Measurements from ENCODE around the gene TUG1. TPM values are rescaled to one million over a fixed set of nuclear protein-coding genes. Genes with fewer than 3 reads are reported as not detected.

TUG1 gene
- total and polyA plus RNA-seq, 10 of the 15 experiments (the other 5 are each of a cell fraction or from before 2014, with no cell fraction given): 19.3 to 116 (median 54.9) TPM

- no peak; the same call in 1 of the 2 replicates for TF ChIP-seq NFXL1 (IDR thresholded peaks at IDR 0.05; ENCODE audit: borderline replicate concordance)
- peak; percentile 67; the same call in 1 of the 2 replicates for TF ChIP-seq RFX5 (IDR thresholded peaks at IDR 0.05; ENCODE audit: low read depth, low read length)
- TF ChIP-seq GABPA (IDR thresholded peaks at IDR 0.05; ENCODE audit: low read depth): peak; percentile 85
- TF ChIP-seq MLLT1 (IDR thresholded peaks at IDR 0.05): peak; percentile 100
- no peak for TF ChIP-seq E2F8 (IDR thresholded peaks at IDR 0.05; ENCODE audit: low read depth, partially characterized antibody)
- peak; percentile 43 for TF ChIP-seq POLR2AphosphoS5 (IDR thresholded peaks at IDR 0.05; ENCODE audit: low read length)
- peak; percentile 83; the same call in 1 of the 2 replicates for TF ChIP-seq NFYB (IDR thresholded peaks at IDR 0.05; ENCODE audit: insufficient read depth, low read depth, low read length)
- TF ChIP-seq CBFB (IDR thresholded peaks at IDR 0.05; ENCODE audit: low read depth): peak; percentile 84
- no peak for TF ChIP-seq NKRF (conservative IDR thresholded peaks at IDR 0.05)
- TF ChIP-seq ZNF384 (IDR thresholded peaks at IDR 0.05; ENCODE audit: borderline replicate concordance, low read depth, low read length): no peak
- no peak for TF ChIP-seq MTA3 (IDR thresholded peaks at IDR 0.05; ENCODE audit: borderline replicate concordance, low read length)
- no peak for TF ChIP-seq ZSCAN29 (IDR thresholded peaks at IDR 0.05)
- TF ChIP-seq HCFC1 (IDR thresholded peaks at IDR 0.05; ENCODE audit: low read length): peak; percentile 69
- TF ChIP-seq JUND (IDR thresholded peaks at IDR 0.05; ENCODE audit: low read depth, low read length): no peak
- no peak for TF ChIP-seq TCF7 (IDR thresholded peaks at IDR 0.05; ENCODE audit: borderline replicate concordance)
- 0 out of 2 replicates have a peak, but pooled peaks have one; percentile 54 for TF ChIP-seq TAF1 (IDR thresholded peaks at IDR 0.05; ENCODE audit: borderline replicate concordance, low read depth, low read length)
- peak; percentile 68; the same call in 1 of the 2 replicates for TF ChIP-seq ZBTB11 (CRISPR knock-in tag; IDR thresholded peaks at IDR 0.05)
- TF ChIP-seq CREM (IDR thresholded peaks at IDR 0.05; ENCODE audit: low read depth): peak; percentile 44
- no peak for TF ChIP-seq BMI1 (IDR thresholded peaks at IDR 0.05; ENCODE audit: borderline replicate concordance)
These were observed at the start of gene TUG1 (continued) for GRCh38 chr22:30968924-30969531.
